Germinal center (tissue), 1 donor: Measurements from ENCODE around the gene GOT2.
A peak's percentile ranks its signal among the peaks of the same experiment; 100 is the strongest.
"Not testable (repeated sequence)": the region's sequence is repeated elsewhere in the genome, so short reads cannot be mapped to it uniquely, and the experiment has no call there.

Experiments
- DNase-seq: peaks from one replicate; pipeline ENCODE4 v3.0.0; 2012; ENCODE audit warnings: mixed read lengths, low spot score

Gene GOT2

DNA sequence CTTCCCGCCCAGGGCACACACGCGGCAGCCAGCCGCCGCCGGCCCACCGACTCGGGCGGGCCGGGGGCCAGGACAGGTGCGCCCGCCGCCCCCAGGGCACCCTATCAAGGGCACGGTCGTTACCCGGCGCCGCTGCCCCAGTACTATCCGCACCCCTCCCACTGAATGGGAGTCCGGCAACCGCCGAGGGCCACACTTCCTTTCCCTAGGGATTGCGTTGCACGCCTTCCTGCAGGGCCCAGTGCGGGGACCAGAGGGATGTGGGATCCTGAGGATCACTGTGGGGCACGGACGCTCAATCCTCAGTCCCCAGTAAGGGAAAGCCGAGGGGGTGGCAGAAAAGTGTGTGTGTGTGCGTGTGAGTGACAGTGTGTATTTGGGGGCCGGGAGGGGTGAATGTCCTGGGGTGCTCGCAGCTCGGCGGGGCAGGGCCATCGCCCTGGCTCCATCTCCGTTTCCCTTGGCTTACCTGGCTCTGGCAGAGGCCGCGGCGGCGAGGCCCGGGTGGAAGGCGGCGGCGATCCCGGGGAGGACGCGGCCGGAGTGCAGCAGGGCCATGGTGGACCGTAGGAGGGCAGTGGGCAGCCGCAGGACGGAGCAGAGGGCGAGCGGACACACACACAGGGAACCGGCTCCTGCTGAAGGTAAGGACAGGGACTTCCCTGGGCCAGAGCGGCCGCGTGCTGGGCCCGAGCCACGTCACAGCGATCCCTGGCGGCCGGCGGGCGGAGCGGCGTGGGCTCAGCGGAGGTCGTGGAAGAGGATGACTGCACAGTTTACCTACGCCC, at the start of gene GOT2:
TSS of gene GOT2 (minus strand) at position 646 of the 788 bp plus-strand sequence. CDS start at position 558, 88 bp downstream.
- peak; percentile 84 for DNase-seq

GRCh38 chr16:58779291-58779690, 45.2 kb upstream of the GOT2 start:
- not testable (repeated sequence) for DNase-seq

DNA sequence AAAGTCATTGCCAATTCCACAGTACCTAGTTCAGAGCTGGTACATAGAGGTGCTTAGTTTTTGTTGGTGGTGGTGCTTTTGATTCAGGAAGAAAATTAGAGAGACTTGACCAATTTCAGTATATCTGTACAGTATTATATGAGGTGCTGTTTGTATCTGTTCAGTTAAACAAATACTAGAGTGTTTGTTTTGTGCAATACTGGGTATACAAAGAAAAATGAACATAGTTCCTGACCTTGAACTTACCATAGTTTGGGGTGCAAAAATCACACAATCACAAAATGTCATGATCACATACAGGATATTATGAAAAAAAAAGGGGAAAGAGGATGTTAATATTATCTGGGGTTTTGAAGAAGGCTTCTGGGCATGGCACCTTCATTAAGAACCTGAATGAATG, 39.8 kb upstream of the GOT2 start:
- no peak for DNase-seq

DNA sequence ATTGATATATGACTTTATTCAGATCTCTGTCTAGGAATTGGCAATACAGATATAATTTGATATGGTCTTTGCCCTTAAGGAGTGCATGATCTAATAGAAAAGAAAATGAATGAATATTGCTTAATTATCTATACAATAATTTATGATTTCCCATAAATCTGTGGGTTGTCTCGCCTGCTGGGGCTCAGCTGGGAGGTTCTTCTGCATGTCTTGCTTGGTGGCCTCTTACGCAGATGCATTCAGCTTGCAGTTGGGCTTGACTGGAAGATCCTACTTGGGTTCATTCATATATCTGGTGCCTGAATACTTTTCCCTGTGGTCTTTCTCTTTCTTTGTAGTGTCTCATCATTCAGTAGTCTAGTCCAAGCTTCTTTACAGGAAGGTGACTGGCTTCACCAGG, 34.0 kb upstream of the GOT2 start:
- no peak for DNase-seq

GRCh38 chr16:58767581-58767980, 33.5 kb upstream of the GOT2 start:
- no peak for DNase-seq

DNA sequence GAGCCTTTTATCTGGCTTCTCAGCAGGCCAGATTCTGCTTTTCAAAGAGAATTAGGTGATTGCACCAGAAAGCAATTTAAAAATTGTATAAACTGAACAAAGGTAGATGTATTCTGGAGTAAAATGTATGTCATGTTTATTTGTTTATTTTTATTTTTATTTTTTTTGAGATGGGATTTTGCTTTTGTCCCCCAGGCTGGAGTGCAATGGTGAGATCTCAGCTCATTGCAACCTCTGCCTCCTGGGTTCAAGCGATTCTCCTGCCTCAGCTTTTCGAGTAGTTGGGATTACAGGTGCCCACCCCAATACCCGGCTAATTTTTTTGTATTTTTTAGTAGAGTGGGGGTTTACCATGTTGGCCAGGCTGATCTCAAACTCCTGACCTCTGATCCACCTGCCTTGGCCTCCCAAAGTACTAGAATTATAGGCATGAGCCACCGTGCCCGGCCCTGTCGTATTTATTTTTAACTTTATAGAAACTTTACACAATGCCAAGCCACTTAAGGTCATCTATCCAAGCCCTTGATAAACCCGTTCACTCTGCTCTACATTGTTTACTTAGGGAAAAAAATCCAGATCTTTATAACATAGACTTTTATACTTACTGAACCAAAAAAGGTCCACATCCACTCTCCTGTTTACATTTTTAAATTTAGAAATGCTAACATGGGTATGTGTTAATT, 22.7 kb upstream of the GOT2 start:
- DNase-seq: no peak

DNA sequence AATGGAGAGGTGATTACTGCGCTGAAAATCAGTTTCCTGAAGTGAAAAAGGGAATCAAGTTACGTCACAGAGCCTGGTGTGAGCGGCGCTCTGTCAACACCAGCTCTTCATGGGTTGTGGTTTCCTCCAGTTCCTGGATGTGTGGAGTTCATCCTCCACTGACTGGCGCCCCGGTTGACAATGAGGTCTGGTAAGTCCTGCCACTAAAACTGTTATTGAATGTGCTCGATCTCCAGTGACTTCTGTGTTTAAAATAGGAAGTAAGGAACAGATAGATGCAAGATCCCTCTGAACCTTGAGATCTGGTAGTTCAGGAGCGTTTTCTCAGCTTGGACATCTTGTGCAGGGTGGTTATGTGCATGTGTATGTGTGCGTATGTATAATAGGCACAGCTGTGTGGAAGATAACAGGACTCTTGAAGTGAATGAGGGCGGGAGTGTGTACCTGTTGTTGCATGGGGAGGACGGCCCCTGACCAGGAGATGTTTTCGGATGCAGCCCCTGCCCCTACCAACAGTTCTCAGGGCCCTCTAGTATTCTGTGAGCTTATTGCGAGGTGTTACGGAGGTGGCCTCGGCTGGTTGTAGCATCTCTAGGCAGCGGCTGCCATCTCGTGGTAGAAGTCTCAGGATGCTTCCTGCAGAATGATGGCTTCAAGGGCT, 22.0 kb upstream of the GOT2 start:
- peak; percentile 56 for DNase-seq

- no peak for DNase-seq
These were observed 19.6 kb upstream of the GOT2 start for GRCh38 chr16:58753711-58754134.

GRCh38 chr16:58744497-58744896, 10.4 kb upstream of the GOT2 start:
- no peak for DNase-seq

DNA sequence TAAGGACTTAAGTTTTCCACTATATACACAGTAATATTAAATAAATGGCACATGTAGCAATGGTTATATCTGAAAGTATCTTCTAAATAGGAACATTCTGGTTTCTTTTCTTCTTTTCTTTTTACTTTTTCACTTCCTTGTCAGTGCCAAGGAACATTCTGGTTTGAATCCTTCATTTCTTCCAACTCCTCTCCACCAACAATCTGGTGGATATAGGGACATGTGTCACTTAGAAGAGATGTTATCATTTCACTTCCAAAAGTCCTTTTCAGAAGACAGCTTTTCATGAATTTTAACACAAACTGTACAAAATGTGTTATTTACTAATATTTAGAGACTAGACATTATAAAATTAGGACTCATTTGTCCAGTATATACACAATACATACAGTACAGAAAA, 7.9 kb upstream of the GOT2 start:
- no peak for DNase-seq

GRCh38 chr16:58741166-58741565, 7.0 kb upstream of the GOT2 start:
- no peak for DNase-seq

GRCh38 chr16:58738672-58739296, 4.7 kb upstream of the GOT2 start:
- DNase-seq: no peak

GRCh38 chr16:58736341-58736740, 2.2 kb upstream of the GOT2 start:
- DNase-seq: not testable (repeated sequence)

- no peak for DNase-seq
These were observed 307 bp upstream of the GOT2 start for GRCh38 chr16:58734459-58734787.

DNA sequence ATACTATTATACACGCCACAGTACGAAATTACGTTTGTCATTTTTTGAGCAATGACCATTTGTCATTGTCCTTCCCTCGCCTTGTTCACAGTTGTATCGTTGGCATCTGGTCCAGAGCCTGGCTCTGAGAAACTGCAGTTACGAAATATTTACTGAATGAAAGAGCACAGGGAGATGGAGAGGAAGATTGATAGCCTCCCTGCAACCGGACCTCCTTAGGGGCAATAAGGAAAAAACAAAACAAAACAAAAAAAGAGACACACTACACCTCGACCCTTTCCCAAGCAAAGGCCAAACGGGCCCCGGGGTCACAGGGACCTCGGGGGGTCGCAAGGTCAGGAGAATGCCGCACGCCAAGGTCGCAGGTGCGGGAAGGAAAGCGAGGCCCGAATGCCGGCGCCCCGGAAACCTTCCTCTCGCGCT, 857 bp downstream of the GOT2 start:
- DNase-seq: no peak

DNA sequence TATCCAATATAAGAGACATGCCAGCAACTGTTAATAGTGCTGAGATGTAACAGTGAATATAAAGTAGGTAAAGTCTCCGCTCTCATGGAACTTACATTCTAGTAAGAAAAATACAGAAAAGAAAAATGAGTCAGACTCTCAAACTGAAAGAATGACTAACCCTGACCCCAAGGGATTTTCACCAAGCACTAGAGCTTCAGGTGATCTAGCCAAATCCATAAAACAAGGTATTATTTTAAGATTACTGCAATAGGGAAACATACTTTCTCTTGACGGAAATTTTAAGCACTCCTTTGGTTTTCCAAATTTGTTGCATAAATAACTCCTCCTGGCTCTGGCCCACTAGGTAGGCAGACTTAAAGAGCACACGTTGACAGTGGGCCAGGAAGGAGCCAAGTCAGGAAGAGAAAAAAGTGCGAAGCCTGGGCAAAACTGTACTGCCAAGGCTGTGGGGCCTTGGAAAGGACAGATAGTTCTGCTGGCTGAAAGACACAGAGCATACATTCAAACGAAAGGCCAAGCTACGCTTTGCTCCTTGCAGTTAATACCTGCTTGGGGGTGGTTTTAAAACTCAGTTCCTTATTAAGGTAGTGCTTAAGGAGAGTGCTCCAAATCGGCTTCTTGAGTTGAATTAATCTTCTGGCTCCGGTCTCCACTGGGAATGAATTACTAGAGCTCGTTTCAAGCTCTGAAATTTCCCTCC, 1.4 kb downstream of the GOT2 start:
- DNase-seq: no peak

DNA sequence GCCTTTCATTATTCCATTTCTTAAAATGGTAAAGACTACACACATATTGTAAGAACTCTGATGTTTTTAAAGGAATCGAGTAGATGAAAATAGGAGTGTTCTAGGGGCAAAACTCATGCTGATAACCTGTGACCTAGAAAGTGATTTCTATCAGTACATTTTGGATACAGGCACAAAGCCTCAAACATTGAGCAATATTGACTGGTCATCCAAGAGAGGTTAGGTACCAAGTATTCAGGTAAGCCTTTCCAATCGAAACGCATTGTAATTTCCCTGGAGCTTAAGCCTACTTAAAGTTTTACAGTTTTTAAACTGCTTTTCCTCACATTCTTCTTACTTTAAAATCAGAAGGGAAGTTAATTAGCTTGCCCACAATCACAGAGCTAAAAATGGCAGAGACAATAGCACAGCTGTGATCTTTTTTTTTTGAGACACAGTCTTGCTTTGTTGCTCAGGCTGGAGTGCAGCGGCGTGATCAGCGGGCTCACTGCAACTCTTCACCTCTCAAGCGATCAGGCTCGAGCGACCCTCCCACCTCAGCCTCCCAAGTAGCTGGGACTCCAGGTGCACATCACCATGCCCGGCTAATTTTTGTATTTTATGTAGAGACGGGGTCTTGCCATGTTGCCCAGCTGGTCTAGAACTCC, 3.3 kb downstream of the GOT2 start:
- DNase-seq: no peak

DNA sequence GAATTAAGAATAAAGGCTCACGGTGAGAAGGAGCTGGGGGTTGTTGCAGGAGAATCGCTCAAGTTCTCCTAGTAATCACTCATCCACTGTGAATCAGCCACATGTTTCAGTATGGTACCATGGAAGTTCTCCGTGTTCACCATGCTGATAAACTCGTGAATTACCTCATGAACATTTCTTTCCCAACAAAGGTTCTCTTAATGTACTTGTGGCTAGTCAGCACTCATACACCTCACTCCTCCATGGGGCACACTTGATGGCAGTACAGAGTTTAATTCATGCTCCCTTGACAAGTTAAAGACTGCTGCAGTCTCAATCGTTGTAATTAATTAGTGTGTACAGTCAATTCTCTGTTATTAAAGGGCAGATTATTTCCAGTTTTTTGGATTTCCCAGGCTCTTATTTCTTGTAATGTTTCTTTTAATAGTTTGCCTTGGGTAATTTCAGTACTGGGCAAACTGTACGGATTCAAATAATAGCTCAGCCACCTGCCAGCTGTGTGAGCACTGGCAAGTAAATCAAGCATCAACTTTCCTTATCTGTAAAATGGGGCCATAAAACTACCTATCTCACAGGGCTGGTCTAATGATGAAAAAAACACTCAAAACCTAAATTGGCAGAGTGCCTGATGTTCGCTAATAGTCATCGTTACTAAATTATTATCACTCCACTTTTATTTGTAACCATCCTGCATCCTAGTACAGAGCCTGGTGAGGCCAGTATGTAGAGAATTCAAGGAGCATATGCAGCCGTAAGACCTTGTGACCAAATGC, 6.1 kb downstream of the GOT2 start:
- DNase-seq: no peak

GRCh38 chr16:58727028-58727781, 6.9 kb downstream of the GOT2 start:
- no peak for DNase-seq

GRCh38 chr16:58723109-58723508, 11.0 kb downstream of the GOT2 start:
- DNase-seq: no peak
